AML-193 (cell line): ENCODE results near the gene RNASE11.
"Not testable (repeated sequence)": the region's sequence is repeated elsewhere in the genome, so short reads cannot be mapped to it uniquely, and the experiment has no call there.

ENCODE experiments used
- DNase-seq, 2 experiments: peaks; one replicate each; lab custom pipeline; 2025; lab: John Stamatoyannopoulos, UW

The RNASE11 gene

GRCh38 chr14:20587489-20588154 lies at the start of gene RNASE11:
Gene RNASE11, minus strand, starts transcription at chr14:20588001.
- no peak for DNase-seq

- no peak for DNase-seq
These were observed 45.3 kb upstream of the RNASE11 start for GRCh38 chr14:20632831-20633691.

GRCh38 chr14:20632448-20632830 lies 44.6 kb upstream of the RNASE11 start:
- DNase-seq, result no peak

GRCh38 chr14:20631880-20632389 lies 44.1 kb upstream of the RNASE11 start:
- DNase-seq, result no peak

- DNase-seq, result peak in 1 of 2 experiments; percentile 14
These were observed 43.5 kb upstream of the RNASE11 start for GRCh38 chr14:20631023-20631879.

GRCh38 chr14:20630340-20631022 lies 42.7 kb upstream of the RNASE11 start:
- no peak for DNase-seq

GRCh38 chr14:20628063-20628854 lies 40.5 kb upstream of the RNASE11 start:
- no peak for DNase-seq

- DNase-seq, result no peak
These were observed 39.7 kb upstream of the RNASE11 start for GRCh38 chr14:20627346-20628027.

GRCh38 chr14:20626274-20626673 lies 38.5 kb upstream of the RNASE11 start:
- DNase-seq, result no peak

GRCh38 chr14:20624495-20625070 lies 36.8 kb upstream of the RNASE11 start:
- DNase-seq, result no peak

GRCh38 chr14:20623798-20624197 lies 36.0 kb upstream of the RNASE11 start:
- no peak for DNase-seq

GRCh38 chr14:20622816-20623291 lies 35.1 kb upstream of the RNASE11 start:
- DNase-seq, result no peak

GRCh38 chr14:20620798-20621478 lies 33.1 kb upstream of the RNASE11 start:
- no peak for DNase-seq

GRCh38 chr14:20619688-20620087 lies 31.9 kb upstream of the RNASE11 start:
- not testable (repeated sequence) for DNase-seq

- DNase-seq, result peak; percentile 21 to 46
These were observed 30.5 kb upstream of the RNASE11 start for GRCh38 chr14:20618271-20618749.

- DNase-seq, result no peak
These were observed 29.6 kb upstream of the RNASE11 start for GRCh38 chr14:20617138-20618003.

- no peak for DNase-seq
These were observed 28.2 kb upstream of the RNASE11 start for GRCh38 chr14:20615996-20616395.
